ENCODE measurements around the gene PRRC2C. TPM values are rescaled to one million over a fixed set of nuclear protein-coding genes. Genes with fewer than 3 reads are reported as not detected.

The PRRC2C gene
- total RNA-seq, 1 donor from 2014 or later: 225 TPM

DNA sequence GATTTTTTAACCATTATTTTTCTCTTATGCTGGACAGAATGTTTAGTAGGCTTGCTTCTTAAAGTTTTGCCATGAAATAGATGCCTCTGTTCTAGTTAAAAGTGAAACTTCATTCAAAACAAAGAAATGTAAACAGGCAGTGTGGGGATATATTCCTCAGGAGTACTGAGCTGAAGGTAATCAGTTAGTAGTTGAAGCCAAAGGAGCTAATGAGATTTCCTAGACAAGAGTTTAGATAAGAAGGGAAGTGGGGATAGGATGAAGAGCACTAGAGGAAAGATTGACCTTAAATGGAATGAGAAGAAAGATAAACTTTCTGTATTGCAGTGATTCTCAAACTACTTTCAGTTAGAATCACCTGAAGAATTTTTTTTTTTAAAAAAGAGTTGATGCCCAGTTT, 23.9 kb downstream of the PRRC2C start:
- Mint-ChIP-seq H3K4me3 (no peak overlapping the region), H3K27ac (no peak overlapping the region), H3K4me1 (peaks cover 23% of the 10 kb centered on the region), H3K36me3 (peaks cover 4% of the 10 kb centered on the region), H3K27me3 (ENCODE audit: low read depth) (no peaks in the 10 kb centered on the region), H3K9me3 (no peaks in the 10 kb centered on the region)
- TF ChIP-seq, protein P1, sequence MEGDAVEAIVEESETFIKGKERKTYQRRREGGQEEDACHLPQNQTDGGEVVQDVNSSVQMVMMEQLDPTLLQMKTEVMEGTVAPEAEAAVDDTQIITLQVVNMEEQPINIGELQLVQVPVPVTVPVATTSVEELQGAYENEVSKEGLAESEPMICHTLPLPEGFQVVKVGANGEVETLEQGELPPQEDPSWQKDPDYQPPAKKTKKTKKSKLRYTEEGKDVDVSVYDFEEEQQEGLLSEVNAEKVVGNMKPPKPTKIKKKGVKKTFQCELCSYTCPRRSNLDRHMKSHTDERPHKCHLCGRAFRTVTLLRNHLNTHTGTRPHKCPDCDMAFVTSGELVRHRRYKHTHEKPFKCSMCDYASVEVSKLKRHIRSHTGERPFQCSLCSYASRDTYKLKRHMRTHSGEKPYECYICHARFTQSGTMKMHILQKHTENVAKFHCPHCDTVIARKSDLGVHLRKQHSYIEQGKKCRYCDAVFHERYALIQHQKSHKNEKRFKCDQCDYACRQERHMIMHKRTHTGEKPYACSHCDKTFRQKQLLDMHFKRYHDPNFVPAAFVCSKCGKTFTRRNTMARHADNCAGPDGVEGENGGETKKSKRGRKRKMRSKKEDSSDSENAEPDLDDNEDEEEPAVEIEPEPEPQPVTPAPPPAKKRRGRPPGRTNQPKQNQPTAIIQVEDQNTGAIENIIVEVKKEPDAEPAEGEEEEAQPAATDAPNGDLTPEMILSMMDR (IDR thresholded peaks at IDR 0.05; ENCODE audit: unreplicated experiment): no peak
- no peak for DNase-seq (ENCODE audit: low spot score in 2 of 2, unreplicated experiment in 2 of 2)

DNA sequence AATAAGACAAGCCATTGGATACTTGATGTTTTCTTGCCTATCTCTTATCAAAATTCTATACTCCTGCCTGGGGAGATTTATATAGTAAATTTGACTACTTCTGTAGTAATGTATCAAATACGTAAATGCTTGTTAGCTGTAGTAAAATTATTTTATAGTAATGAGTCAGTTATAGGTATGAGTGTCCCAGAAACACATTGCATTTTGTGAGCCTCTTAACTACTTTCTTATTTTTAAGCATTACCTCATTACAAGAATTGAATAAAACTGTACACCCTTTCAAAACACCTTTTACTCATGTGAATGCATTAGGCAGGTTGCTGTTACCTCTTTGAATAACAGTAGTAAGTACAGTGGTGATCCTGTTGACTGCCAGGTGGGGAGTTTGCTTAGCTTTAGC, 28.4 kb downstream of the PRRC2C start:
- no peak for DNase-seq (ENCODE audit: low spot score in 2 of 2, unreplicated experiment in 2 of 2)
- H3K4me1 Mint-ChIP-seq: peaks cover 5% of the 10 kb centered on the region
- H3K9me3 Mint-ChIP-seq: no peaks in the 10 kb centered on the region
- no peaks in the 10 kb centered on the region for H3K27me3 Mint-ChIP-seq (ENCODE audit: low read depth)
- TF ChIP-seq, protein P1 (IDR thresholded peaks at IDR 0.05; ENCODE audit: unreplicated experiment): no peak
- H3K27ac Mint-ChIP-seq: no peak overlapping the region
- peaks cover 24% of the 10 kb centered on the region for H3K36me3 Mint-ChIP-seq
- no peak overlapping the region for H3K4me3 Mint-ChIP-seq

DNA sequence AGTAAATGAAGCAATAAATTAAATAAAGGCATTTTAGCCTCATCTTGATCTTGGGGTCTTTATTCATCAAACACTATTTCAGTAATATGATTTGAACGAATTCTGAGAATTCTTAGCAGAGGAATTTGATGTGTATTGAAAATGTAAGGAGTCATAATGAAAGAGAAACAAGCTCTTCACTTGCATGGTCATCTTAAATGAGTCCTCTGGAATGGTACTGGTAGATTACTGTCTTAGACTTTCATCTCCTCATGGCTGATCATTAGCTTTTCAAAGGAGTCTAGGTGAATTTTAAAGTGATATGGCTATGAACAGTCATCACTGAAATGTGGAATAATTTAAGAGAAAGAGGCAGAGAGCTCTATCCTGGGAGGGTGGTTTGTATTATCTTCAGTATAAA, 30.0 kb downstream of the PRRC2C start:
- TF ChIP-seq, protein P1 (IDR thresholded peaks at IDR 0.05; ENCODE audit: unreplicated experiment): no peak
- no peaks in the 10 kb centered on the region for H3K27me3 Mint-ChIP-seq (ENCODE audit: low read depth)
- H3K36me3 Mint-ChIP-seq: peaks cover 30% of the 10 kb centered on the region
- H3K4me1 Mint-ChIP-seq: no peaks in the 10 kb centered on the region
- no peak for DNase-seq (ENCODE audit: low spot score in 2 of 2, unreplicated experiment in 2 of 2)
- H3K27ac Mint-ChIP-seq: no peak overlapping the region
- no peaks in the 10 kb centered on the region for H3K9me3 Mint-ChIP-seq
- no peak overlapping the region for H3K4me3 Mint-ChIP-seq

DNA sequence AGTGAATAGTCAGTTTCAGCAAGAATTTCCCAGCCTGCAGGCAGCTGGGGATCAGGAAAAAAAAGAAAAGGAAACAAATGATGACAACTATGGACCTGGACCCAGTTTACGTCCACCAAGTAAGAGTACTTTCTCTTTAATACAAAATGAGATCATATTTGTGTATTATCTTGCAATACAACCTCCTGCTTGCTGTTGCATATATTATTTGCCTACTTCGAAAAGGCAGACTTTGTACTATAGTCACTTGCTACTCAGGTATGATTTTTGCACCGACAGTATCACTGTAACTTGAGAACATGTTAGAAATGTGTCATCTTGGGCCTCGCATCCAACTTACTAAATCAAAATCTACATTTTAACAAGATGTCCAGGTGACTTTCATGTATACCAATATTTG, 30.4 kb downstream of the PRRC2C start:
- peaks cover 30% of the 10 kb centered on the region for H3K36me3 Mint-ChIP-seq
- H3K27ac Mint-ChIP-seq: no peak overlapping the region
- no peaks in the 10 kb centered on the region for H3K27me3 Mint-ChIP-seq (ENCODE audit: low read depth)
- TF ChIP-seq, protein P1 (IDR thresholded peaks at IDR 0.05; ENCODE audit: unreplicated experiment): no peak
- H3K9me3 Mint-ChIP-seq: no peaks in the 10 kb centered on the region
- DNase-seq (ENCODE audit: low spot score in 2 of 2, unreplicated experiment in 2 of 2): no peak
- no peak overlapping the region for H3K4me3 Mint-ChIP-seq
- H3K4me1 Mint-ChIP-seq: no peaks in the 10 kb centered on the region

DNA sequence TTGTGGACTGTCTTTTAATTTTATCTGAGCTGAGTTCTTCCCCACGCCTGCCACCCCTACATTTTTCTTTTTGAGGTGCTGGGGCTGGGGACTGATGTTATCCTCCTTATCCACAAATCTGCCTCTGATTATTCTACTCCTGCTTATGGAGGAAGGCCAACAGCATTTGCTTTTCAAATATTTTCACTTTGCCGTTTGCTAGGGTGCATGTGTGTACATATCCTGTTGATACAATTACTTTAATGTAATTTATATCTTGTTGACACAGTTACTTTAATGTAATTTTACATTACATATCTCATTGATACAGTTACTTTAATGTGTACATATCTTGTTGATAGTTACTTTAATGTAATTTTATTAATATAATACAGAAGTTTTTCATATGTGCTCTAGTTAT, 36.2 kb downstream of the PRRC2C start:
- no peak overlapping the region for H3K27ac Mint-ChIP-seq
- no peaks in the 10 kb centered on the region for H3K4me1 Mint-ChIP-seq
- H3K36me3 Mint-ChIP-seq: peaks cover 36% of the 10 kb centered on the region
- no peak for DNase-seq (ENCODE audit: low spot score in 2 of 2, unreplicated experiment in 2 of 2)
- no peak overlapping the region for H3K4me3 Mint-ChIP-seq
- no peaks in the 10 kb centered on the region for H3K9me3 Mint-ChIP-seq
- TF ChIP-seq, protein P1 (IDR thresholded peaks at IDR 0.05; ENCODE audit: unreplicated experiment): no peak
- H3K27me3 Mint-ChIP-seq (ENCODE audit: low read depth): no peaks in the 10 kb centered on the region

DNA sequence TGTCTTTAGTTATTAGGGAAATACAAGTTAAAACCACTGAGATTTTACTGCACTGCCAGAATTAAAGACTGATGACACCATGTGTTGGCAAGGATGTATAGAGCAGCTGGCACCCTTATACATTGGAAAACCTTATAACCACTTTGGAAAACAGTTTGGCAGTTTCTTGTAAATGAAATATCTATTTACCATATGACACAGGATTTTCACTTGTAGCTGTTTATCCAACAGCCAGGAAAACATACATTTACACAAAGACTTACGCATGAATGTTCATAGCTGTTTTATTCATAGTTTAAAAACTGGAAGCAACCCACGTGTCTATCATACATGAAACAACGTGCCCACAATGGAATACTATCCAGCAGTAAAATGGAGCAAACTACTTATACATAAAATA, 45.3 kb downstream of the PRRC2C start:
- Mint-ChIP-seq H3K4me1 (no peaks in the 10 kb centered on the region), H3K4me3 (no peak overlapping the region), H3K27ac (no peak overlapping the region), H3K9me3 (no peaks in the 10 kb centered on the region), H3K36me3 (peaks cover 47% of the 10 kb centered on the region), H3K27me3 (ENCODE audit: low read depth) (no peaks in the 10 kb centered on the region)
- TF ChIP-seq, protein P1 (IDR thresholded peaks at IDR 0.05; ENCODE audit: unreplicated experiment): no peak
- DNase-seq (ENCODE audit: low spot score in 2 of 2, unreplicated experiment in 2 of 2): no peak
